SK-N-SH (cell line): ENCODE measurements around the gene FCRL6. TPM values are rescaled to one million over a fixed set of nuclear protein-coding genes. Genes with fewer than 3 reads are reported as not detected.

Experiments used
- CTCF ChIA-PET: fragments of 300-600, 350-600 bp; formaldehyde crosslinking; extraction: SDS; loops from one replicate; lab custom pipeline; 2021; lab: Yijun Ruan, JAX
- POLR2A ChIA-PET: fragments of 350-600 bp; sonication (Branson Sonifier 250); formaldehyde crosslinking; extraction: SDS; loops from one replicate; lab custom pipeline; 2020; ENCODE audit warnings: antibody characterized with exemption, inconsistent platforms; lab: Yijun Ruan, JAX
- DNase-seq: peaks from one replicate; pipeline ENCODE4 v3.0.0; 2012
- H2AFZ ChIP-seq: fragments of 200-600 bp; sonication (generic); 2 replicates; pipeline ENCODE4 v1.8.1; 2016; ENCODE audit warnings: antibody characterized with exemption, mild to moderate bottlenecking, low read depth
- H3F3A ChIP-seq: fragments of 200-600 bp; sonication (generic); replicated peaks from 2 replicates; pipeline ENCODE3; 2016; ENCODE audit warnings: antibody characterized with exemption, mild to moderate bottlenecking; ENCODE audit not compliant: insufficient read depth
- H3K27ac ChIP-seq, 2 experiments: fragments of 200-500 bp in 1 of 2; fragments of 200-600 bp in 1 of 2; sonication (Bioruptor generic) in 1 of 2; sonication (generic), shearing (Covaris generic) in 1 of 2; 2 replicates each; pipeline versions ENCODE4 v1.5.1 to v1.6.1; 2014 to 2016; ENCODE audit warnings: low read depth in 2 of 2, inconsistent platforms in 1 of 2, low read length in 1 of 2, mild to moderate bottlenecking in 1 of 2, mixed read lengths in 1 of 2
- H3K27me3 ChIP-seq: fragments of 200-600 bp; sonication (generic), shearing (Covaris generic); 2 replicates; pipeline ENCODE4 v1.6.1; 2016; ENCODE audit warnings: mixed run types; ENCODE audit not compliant: insufficient read depth
- H3K36me3 ChIP-seq, 2 experiments: fragments of 200-500 bp in 1 of 2; fragments of 200-600 bp in 1 of 2; sonication (Bioruptor generic) in 1 of 2; sonication (generic) in 1 of 2; replicated peaks in 1 of 2; 2 replicates each; pipeline versions ENCODE3 to v1.5.1; 2014 to 2016; ENCODE audit warnings: low read length in 1 of 2, mild to moderate bottlenecking in 1 of 2; ENCODE audit not compliant: insufficient read depth in 2 of 2, control insufficient read depth in 1 of 2
- H3K4me1 ChIP-seq, 2 experiments: fragments of 200-500 bp in 1 of 2; fragments of 200-600 bp in 1 of 2; sonication (Bioruptor generic) in 1 of 2; sonication (generic), shearing (Covaris generic) in 1 of 2; 2 replicates each; pipeline versions ENCODE4 v1.5.1 to v1.6.1; 2014 to 2016; ENCODE audit warnings: low read depth in 1 of 2, low read length in 1 of 2, mixed run types in 1 of 2; ENCODE audit not compliant: insufficient read depth in 2 of 2, control insufficient read depth in 1 of 2
- H3K4me2 ChIP-seq: fragments of 200-600 bp; sonication (generic), shearing (Covaris generic); 2 replicates; pipeline ENCODE4 v1.6.1; 2017; ENCODE audit warnings: mixed run types
- H3K4me3 ChIP-seq, 2 experiments: fragments of 200-500 bp in 1 of 2; fragments of 200-600 bp in 1 of 2; sonication (Bioruptor generic) in 1 of 2; sonication (generic), shearing (Covaris generic) in 1 of 2; 2 replicates each; pipeline versions ENCODE4 v1.5.1 to v1.8.1; 2014 to 2016; ENCODE audit warnings: low read depth in 2 of 2, inconsistent platforms in 1 of 2, low read length in 1 of 2, mild to moderate bottlenecking in 1 of 2, mixed read lengths in 1 of 2, moderate library complexity in 1 of 2
- H3K79me2 ChIP-seq: fragments of 200-600 bp; sonication (generic); 2 replicates; pipeline ENCODE4 v1.8.1; 2017; ENCODE audit warnings: mild to moderate bottlenecking; ENCODE audit not compliant: insufficient read depth
- H3K9ac ChIP-seq: fragments of 200-600 bp; sonication (generic); 2 replicates; pipeline ENCODE4 v1.6.1; 2017; ENCODE audit warnings: mixed run types
- H3K9me2 ChIP-seq: fragments of 200-600 bp; sonication (generic); 2 replicates; pipeline ENCODE4 v1.6.1; 2017; ENCODE audit warnings: mixed run types
- H3K9me3 ChIP-seq: fragments of 200-600 bp; sonication (generic); 2 replicates; pipeline ENCODE4 v1.6.1; 2017; ENCODE audit warnings: mixed run types, mild to moderate bottlenecking, moderate library complexity
- H4K20me1 ChIP-seq: fragments of 200-600 bp; sonication (generic); 2 replicates; pipeline ENCODE4 v1.6.1; 2017; ENCODE audit warnings: mild to moderate bottlenecking, mixed run types; ENCODE audit not compliant: insufficient read depth
- CTCF ChIP-seq: fragments of 200-600 bp; sonication (generic); IDR thresholded peaks from 2 replicates; pipeline ENCODE4 v1.6.1; 2017; ENCODE audit warnings: antibody characterized with exemption, mild to moderate bottlenecking, moderate library complexity
- EP300 ChIP-seq, 2 experiments: IDR thresholded peaks; 2 replicates each; pipeline versions ENCODE4 v1.4.0 to v1.6.1; 2012; ENCODE audit warnings: borderline replicate concordance in 1 of 2, low read depth in 1 of 2, low read length in 1 of 2
- FOXJ3 ChIP-seq: sonication (generic); formaldehyde crosslinking; IDR thresholded peaks from 2 replicates; pipeline ENCODE4 v1.5.1; 2020; ENCODE audit warnings: mild to moderate bottlenecking, missing genetic modification reagents
- FOXM1 ChIP-seq: IDR thresholded peaks from 2 replicates; pipeline ENCODE4 v1.4.0; 2012; ENCODE audit warnings: low read depth, mild to moderate bottlenecking
- GABPA ChIP-seq: IDR thresholded peaks from 2 replicates; pipeline ENCODE4 v1.4.0; 2012; ENCODE audit warnings: low read depth, mild to moderate bottlenecking
- GATA2 ChIP-seq: sonication (generic); formaldehyde crosslinking; IDR thresholded peaks from 2 replicates; pipeline ENCODE4 v1.5.0; 2020; ENCODE audit warnings: mild to moderate bottlenecking, missing genetic modification reagents
- JUND ChIP-seq: IDR thresholded peaks from 2 replicates; pipeline ENCODE4 v1.4.0; 2012
- MAX ChIP-seq: IDR thresholded peaks from 2 replicates; pipeline ENCODE4 v1.4.0; 2012; ENCODE audit warnings: low read depth
- MEF2A ChIP-seq: IDR thresholded peaks from 2 replicates; pipeline ENCODE4 v1.4.0; 2012; ENCODE audit warnings: low read depth, borderline replicate concordance
- PBX3 ChIP-seq: IDR thresholded peaks from 2 replicates; pipeline ENCODE4; 2012
- POLR2AphosphoS5 ChIP-seq: IDR thresholded peaks from 2 replicates; pipeline ENCODE4 v1.6.1; 2012; ENCODE audit warnings: low read depth, low read length
- REST ChIP-seq: IDR thresholded peaks from 2 replicates; pipeline ENCODE4 v1.6.1; 2012; ENCODE audit warnings: mild to moderate bottlenecking, low read depth, low read length, moderate library complexity
- SIN3A ChIP-seq: IDR thresholded peaks from 2 replicates; pipeline ENCODE4 v1.6.1; 2012; ENCODE audit warnings: low read depth, mild to moderate bottlenecking, low read length, moderate library complexity, borderline replicate concordance
- TCF12 ChIP-seq: IDR thresholded peaks from 2 replicates; pipeline ENCODE4 v1.4.0; 2012
- USF2 ChIP-seq: fragments of 150-350 bp; IDR thresholded peaks from 2 replicates; pipeline ENCODE4 v1.6.1; 2017; ENCODE audit warnings: antibody characterized with exemption, low read length, low read depth, borderline replicate concordance
- WGBS: methylation state at CpG from one replicate; pipeline ENCODE4 v1.1.6; 2017; ENCODE audit warnings: low lambda C conversion rate; 5-methylcytosine and 5-hydroxymethylcytosine counted together
- polyA plus RNA-seq, 3 experiments: library from polyadenylated mRNA; depleted of rRNA; stranded (reverse); fragments of >200 nt; gene quantifications; 2 replicates each; pipeline ENCODE4 v1.2.3, GENCODE V29; 2012

Gene FCRL6
- polyA plus RNA-seq, 1 of the 3 experiments (the other 2 are of a cell fraction) = not detected

- TF ChIP-seq TCF12 (no peak), POLR2AphosphoS5 (no peak), GATA2 (no peak), FOXM1 (no peak), MEF2A (no peak), CTCF (no peak; the same call in 1 of the 2 replicates), MAX (no peak), USF2 (no peak), JUND (no peak), GABPA (no peak), SIN3A (no peak)
- TF ChIP-seq, all 33 proteins: peak for 0
- no peak overlapping the region for H2AFZ ChIP-seq
- no peaks in the 10 kb centered on the region for H3K36me3 ChIP-seq
- peaks cover 6 to 14% of the 10 kb centered on the region in 2 experiments; a peak in 3 of 4 replicates for H3K4me1 ChIP-seq
- H3K4me2 ChIP-seq = no peak overlapping the region
- CTCF ChIA-PET = interaction anchor here (1.4 to 1.9 kb wide), 3 partner anchors 12 to 29 kb away, joined by 4 to 7 read pairs (median 5); no protein-coding TSS in a partner anchor
- no peaks in the 10 kb centered on the region for H3K9me2 ChIP-seq
- H3K27ac ChIP-seq = no peak overlapping the region
- POLR2A ChIA-PET = no interaction called here
- no peak for DNase-seq
- no peak overlapping the region for H3K9ac ChIP-seq
- H4K20me1 ChIP-seq = no peaks in the 10 kb centered on the region
- peaks cover 21% of the 10 kb centered on the region for H3F3A ChIP-seq
- H3K9me3 ChIP-seq = no peaks in the 10 kb centered on the region
- H3K27me3 ChIP-seq = no peaks in the 10 kb centered on the region
- no peak overlapping the region for H3K4me3 ChIP-seq
- H3K79me2 ChIP-seq = no peaks in the 10 kb centered on the region
- 95% methylated on average over 1 of the region's 1 CpG for WGBS
These were observed 49.2 kb downstream of the FCRL6 start for GRCh38 chr1:159851407-159851806.

GRCh38 chr1:159853417-159854115 is 51.4 kb downstream of the FCRL6 start:
- Histone ChIP-seq H3K9ac (peak overlapping the region; percentile 4; the same call in 1 of the 2 replicates), H3K27me3 (no peaks in the 10 kb centered on the region), H4K20me1 (no peaks in the 10 kb centered on the region), H3K4me2 (peak overlapping the region; percentile 71), H3K4me1 (peaks cover 6 to 14% of the 10 kb centered on the region in 2 experiments; a peak in 3 of 4 replicates), H3K27ac (peak overlapping the region in 1 of 2 experiments; percentile 56; a peak in 2 of 4 replicates), H3K36me3 (no peaks in the 10 kb centered on the region), H3K9me2 (no peaks in the 10 kb centered on the region), H3F3A (peaks cover 21% of the 10 kb centered on the region), H3K79me2 (no peaks in the 10 kb centered on the region), H3K4me3 (peak overlapping the region; percentile 36 to 49; a peak in 2 of 4 replicates), H2AFZ (peak overlapping the region; percentile 19; the same call in 1 of the 2 replicates), H3K9me3 (no peaks in the 10 kb centered on the region)
- POLR2A ChIA-PET = no interaction called here
- CTCF ChIA-PET = interaction anchor here (0.8 to 2.1 kb wide), 5 partner anchors 28 to 55 kb away, joined by 3 to 13 read pairs (median 6); no protein-coding TSS in a partner anchor
- 45% methylated on average over 6 of the region's 6 CpGs for WGBS
- no peak for DNase-seq
- TF ChIP-seq FOXJ3 (CRISPR knock-in tag) = no peak
- TF ChIP-seq MEF2A = no peak
- TF ChIP-seq CTCF = no peak
- TF ChIP-seq EP300 (IDR thresholded peaks at IDR 0.05; ENCODE audit: borderline replicate concordance in 1 of 2, low read depth in 1 of 2, low read length in 1 of 2) = no peak
- no peak for TF ChIP-seq REST
- no peak for TF ChIP-seq PBX3
- TF ChIP-seq FOXM1 = no peak
- no peak for TF ChIP-seq SIN3A
